SHP77 treated with DMSO at 0.1 percent for 48 hours (cell line): ENCODE data around the gene CSGALNACT2.
"Not testable (repeated sequence)": the region's sequence is repeated elsewhere in the genome, so short reads cannot be mapped to it uniquely, and the experiment has no call there.

Experiments
- DNase-seq: peaks from one replicate; lab custom pipeline; 2025; lab: John Stamatoyannopoulos, UW

Gene CSGALNACT2

DNA sequence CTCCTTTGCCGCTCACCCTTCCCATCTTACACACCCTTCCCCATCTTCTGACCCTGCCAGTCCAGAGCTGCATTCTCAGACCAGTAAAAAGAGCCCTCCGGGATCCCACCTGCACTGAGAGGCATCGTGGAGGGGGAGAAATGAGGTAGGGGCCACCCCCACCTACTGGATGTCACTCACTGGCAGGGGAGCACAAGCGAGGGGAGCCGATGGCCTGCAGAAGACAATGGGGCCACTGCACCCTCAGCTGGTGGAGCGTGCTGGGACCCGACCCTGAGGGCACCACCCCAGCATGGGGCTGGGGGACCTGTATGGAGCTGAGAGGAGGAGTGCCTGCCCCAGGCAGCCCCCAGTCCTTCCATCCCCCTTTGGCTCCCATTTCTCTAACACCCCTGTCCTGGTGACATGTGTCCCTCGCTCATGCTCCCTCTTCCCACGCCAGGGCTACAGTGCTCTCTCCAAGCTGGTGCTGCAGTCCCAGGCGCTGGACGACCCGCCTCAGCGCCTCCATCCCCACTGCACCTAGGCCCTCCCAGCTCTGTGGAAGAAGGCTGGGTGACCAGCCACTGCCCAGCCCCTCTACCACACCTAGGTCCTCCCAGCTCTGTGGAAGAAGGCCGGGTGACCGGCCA, 78.8 kb downstream of the CSGALNACT2 start:
- DNase-seq: no peak

DNA sequence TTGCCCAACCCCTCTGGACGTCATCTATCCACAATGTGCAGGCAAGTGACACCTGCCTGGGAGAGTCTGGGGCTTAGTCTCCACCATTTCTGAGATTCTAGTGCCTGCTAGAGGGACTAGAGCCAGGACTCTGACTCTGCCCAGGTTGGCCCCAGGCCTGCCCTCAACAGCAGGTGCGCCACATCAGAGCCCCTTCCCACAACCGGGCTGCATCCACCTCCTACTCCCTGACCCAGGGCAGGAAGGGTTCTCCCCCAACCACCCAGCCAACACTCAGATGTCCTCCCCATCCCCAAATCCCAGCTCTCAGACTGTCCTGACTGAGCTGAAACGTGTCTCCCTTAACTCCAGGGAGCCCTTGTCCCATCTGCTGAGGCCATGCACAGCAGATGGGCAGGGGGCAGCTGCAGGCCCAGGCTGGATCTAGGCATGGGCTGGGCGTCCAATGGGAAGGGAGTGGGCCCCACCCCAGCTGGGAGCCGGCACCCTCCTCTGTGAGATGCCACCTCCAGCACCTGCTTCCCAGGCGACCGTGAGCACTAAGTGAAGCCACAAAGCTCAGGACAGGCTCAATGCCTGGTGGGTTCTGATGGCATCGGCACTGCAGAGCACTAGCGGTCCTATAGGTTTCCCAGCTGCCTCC, 79.4 kb downstream of the CSGALNACT2 start:
- no peak for DNase-seq

DNA sequence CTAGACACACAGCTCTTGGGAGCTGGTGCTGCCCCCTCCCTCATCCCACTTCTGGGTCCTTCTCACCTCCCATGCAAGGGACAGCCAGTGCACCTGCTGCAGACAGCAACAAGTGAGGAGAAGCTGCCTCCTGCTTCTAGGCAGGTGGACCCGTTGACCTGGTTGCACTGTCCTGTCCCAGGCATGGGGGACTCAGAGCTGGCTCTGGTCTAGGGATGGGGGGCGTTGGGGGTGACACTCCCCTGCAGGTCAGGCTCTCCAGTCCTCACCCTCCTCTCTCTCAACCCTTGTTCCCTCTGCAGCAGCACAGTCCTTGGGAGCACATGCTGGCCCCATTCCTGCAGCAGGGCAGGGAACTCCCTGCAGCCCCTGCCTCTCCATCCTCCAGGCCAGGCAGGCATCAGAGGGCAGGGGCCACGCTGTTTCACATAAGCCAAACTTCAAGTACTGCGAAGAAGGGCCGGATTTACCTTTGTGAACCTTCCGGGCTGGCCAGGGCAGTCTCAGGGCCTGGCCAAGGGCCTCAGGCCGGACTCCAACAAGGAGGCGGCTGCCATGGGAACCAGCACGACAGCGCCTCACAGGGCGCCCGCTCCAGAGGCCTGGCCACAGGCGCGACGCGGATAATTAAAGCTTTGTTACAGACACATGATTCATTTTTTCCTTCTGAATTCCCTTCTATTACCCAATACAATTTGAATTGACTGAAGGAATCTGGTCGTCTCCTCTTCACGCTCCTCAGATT, 80.1 kb downstream of the CSGALNACT2 start:
- DNase-seq: no peak

DNA sequence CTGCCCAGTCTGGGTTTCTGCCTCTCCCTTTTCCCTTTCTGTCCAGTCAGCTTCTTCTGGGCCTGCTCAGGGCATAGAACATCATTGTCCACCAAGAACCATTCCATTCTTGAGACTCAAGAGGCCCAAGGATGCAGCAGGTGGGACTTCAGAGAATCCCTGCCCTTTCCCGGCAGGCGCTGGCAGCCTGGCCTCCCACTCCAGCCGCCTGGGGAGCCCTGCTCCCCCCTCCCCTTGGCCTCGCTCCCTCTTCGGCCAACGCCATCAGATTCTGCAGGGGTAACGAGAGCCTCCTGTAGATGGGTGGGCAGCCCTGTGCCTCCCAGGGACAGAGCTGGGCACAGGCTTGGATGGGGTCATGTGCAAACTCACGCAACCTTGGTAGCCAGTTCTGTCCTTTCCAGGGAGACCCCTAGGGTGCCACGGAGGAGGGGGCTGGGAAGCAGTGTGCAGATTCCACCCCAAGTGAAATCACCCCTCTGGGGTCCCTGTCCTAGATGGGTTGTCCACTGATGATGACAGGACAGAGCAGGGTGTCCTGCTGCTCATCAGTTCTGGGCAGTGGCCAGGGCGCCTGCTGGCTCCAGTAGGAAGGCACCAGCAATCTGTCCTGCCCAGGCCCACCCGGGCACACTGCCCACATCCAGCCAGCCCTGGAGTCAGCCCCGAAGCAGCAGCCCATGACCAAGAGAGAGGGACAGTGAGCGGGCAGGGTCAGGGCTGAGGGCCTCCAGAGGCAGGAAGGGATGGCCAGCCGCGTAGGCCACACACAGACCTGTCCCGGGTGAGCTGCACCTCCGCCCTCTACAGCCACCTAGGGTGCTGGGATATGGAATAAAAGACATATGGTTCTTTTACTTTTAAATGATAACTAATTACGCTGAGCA, 80.9 kb downstream of the CSGALNACT2 start:
- DNase-seq: no peak

- DNase-seq: no peak
These were observed 81.6 kb downstream of the CSGALNACT2 start for GRCh38 chr10:43219848-43220247.

GRCh38 chr10:43220251-43220650, 82.0 kb downstream of the CSGALNACT2 start:
- not testable (repeated sequence) for DNase-seq

- DNase-seq: no peak
These were observed 82.6 kb downstream of the CSGALNACT2 start for GRCh38 chr10:43220657-43221418.

DNA sequence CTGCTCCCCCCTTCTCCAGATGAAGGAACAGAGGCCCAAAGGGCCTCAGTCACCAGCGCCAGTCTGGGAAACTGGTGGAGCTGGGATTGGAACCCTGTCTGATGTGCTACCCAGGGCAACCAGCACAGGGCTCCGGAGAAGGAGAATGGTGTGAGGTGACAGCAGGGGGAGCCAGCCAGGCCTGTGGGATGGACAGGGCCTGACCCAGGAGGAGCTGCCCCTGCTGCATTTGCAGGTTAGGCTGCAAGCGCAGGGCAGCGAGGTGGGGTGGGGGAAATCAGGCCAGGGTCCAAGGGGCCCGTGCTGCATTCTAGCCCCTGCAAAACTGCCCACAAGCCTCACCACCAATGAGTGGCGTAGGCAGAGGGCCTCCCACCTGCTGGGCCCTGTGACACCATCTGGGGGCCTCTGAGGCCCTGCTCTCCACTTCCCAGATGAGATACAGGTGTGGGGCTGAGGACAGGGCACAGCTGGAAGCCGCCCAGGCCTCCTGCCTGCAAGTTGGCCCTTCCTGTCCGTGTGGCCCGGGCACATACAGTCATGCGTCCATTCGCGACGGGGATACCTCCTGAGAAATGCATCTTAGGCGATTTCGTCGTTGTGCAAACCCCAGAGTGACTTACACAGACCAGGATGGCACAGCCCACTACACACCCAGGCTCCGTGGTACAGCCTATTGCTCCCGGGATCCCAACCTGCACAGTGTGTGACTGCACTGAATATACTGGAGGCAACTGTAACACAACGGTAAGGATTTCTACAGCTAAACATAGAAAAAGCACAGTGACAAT, 83.4 kb downstream of the CSGALNACT2 start:
- no peak for DNase-seq

GRCh38 chr10:43222210-43222720, 84.0 kb downstream of the CSGALNACT2 start:
- no peak for DNase-seq

DNA sequence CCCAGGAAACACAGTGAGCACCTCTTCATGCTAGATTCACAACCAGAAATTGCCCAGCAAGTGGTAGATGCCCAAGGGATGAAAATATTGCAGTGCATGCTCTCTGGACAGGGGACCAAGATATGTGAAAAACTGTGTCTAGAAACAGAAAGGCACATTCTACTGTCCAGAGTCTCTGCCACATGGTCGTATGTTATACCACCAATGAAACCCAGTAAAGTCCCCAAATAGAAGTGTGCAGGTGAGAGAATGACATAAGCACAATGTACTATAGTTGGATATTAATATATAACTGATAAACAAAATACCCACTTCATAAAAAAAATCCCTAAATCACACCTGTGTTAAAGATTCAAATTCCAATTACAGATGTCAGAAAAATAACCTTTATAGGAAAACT, 84.8 kb downstream of the CSGALNACT2 start:
- no peak for DNase-seq

- no peak for DNase-seq
These were observed 86.1 kb downstream of the CSGALNACT2 start for GRCh38 chr10:43224321-43224720.

DNA sequence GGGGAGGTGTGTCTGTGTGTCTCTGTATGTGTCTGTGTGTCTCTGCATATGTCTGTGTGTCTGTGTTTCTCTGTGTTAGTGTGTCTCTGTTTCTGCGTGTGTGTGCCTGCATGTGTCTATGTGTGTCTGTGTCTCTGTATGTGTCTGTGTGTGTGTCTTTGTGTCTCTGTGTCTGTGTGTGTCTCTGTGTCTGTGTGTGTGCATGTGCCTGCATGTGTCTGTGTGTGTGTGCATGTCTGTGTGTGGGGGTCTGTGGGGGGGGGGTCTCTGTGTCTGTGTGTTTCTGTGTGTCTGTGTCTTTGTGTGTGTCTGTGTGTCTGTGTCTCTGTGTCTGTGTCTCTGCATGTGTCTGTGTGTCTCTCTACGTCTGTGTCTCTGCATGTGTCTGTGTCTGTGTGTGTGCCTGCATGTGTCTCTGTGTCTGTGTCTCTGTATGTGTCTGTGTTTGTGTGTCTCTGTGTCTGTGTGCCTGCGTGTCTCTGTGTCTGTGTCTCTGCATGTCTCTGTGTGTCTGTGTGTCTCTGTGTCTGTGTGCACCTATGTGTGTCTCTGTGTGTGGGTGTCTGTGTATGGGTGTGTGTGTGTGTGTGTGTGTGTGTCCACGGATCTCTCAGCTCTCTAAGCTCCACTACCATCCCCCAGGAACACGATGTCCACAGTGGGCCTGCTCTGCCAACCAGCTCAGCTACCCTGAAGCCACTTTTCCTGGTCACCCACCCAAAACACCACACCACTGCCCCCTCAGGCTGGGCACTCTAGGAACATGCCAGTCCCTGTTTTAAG, 87.0 kb downstream of the CSGALNACT2 start:
- DNase-seq: no peak

GRCh38 chr10:43225787-43226153, 87.5 kb downstream of the CSGALNACT2 start:
- no peak for DNase-seq

DNA sequence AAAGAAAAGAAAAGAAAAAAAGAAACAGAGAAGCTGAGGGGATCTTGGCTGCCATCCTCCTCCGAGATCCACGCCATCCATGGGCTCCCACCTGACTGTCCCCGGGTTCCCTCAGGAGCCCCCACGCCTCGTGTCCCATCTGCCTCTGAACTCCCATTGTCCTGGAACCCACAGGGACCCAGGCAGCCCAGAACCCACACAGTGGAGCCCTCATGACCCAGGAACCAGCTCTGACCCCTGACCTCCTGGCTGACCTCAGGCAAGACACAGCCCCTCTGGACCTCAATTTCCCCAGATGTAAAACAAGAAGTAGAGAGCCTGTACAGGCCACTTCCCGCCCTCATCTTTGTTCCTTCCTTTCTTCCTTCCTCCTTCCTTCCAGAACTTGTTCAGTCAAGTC, 88.2 kb downstream of the CSGALNACT2 start:
- no peak for DNase-seq

GRCh38 chr10:43226851-43227845, 88.9 kb downstream of the CSGALNACT2 start:
- DNase-seq: no peak

DNA sequence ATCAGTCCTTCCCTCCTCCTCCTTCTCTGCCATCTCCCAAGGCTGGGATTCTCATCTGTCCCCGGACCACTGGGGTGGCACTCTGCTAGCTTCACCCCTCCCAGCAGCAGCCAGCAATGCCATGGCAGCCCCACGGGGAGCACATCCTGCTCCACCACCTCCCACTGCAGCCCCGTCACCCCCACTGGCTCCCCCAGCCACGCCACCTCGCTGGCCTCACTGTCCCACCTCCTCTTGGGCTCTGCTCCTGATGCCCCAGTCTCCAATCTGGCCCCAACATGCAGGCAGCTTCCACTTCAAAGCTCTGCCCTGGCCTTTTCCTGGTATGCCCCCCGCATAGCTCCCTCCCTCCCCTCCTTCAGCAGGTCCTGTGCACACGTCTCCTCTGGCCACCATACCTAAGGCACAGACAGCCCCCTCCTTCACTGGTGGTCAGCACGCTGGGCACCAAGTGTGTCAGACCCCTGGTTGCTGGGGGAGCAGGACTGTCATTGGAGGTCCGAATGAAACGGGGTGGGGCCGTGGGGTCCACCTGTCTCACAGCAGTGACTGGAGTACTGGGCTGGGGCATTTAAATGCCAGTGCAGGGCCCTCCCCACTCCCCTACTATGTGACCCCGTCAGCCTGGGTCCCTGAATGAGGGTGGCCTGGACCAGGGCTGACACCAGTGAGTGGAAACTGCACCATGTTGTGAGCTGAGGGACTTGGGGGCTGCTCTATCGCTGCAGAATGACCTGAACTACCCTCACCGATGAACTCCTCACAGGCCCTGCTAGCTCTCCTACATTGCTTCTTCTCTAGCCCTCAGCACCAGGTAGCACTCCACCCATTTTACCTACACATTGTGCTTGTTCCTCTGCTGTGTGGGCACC, 89.9 kb downstream of the CSGALNACT2 start:
- no peak for DNase-seq

- no peak for DNase-seq
These were observed 90.5 kb downstream of the CSGALNACT2 start for GRCh38 chr10:43228783-43229207.
